Measurements from ENCODE around the gene COX4I2. TPM values are rescaled to one million over a fixed set of nuclear protein-coding genes. Genes with fewer than 3 reads are reported as not detected.

COX4I2 gene
- total RNA-seq, 3 donors from 2014 or later: 5.3 TPM; not detected in 2

DNA sequence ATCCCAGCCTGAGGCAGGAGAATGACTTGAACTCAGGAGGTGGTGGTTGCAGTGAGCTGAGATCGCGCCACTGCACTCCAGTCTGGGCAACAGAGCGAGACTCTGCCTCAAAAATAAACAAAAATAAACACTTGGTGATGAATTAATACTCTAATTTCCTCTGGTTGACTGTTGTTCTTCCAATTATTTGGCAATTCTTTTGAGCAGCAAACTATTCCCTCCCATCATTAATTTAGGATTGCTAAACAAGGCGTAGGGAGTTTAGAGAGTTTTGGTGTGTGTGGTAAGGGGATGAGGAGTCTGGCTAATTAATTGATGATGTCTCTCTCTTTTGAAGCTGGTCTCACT, 35.3 kb upstream of the COX4I2 start:
- Histone ChIP-seq H3K9me3 (no peaks in the 10 kb centered on the region), H3K27ac (peak overlapping the region in 1 of 2 donors; percentile 19), H3K36me3 (no peaks in the 10 kb centered on the region), H3K4me1 (peaks cover 5 to 6% of the 10 kb centered on the region in 2 donors), H3K4me3 (no peak overlapping the region), H3K27me3 (no peaks in the 10 kb centered on the region)
- TF ChIP-seq POLR2A (IDR thresholded peaks at IDR 0.05) (no peak), CTCF (IDR thresholded peaks at IDR 0.05) (no peak), POLR2AphosphoS5 (IDR thresholded peaks at IDR 0.05) (no peak)
- intact Hi-C loops (cut with DNase I; ENCODE audit: low total_unique reads): no loop called here
- no peak for DNase-seq (ENCODE audit: low spot score in 2 of 2)

- intact Hi-C loops (cut with DNase I; ENCODE audit: low total_unique reads): no loop called here
- Histone ChIP-seq H3K9me3 (no peaks in the 10 kb centered on the region), H3K4me1 (peaks cover 5 to 8% of the 10 kb centered on the region in 2 donors), H3K27ac (peak overlapping the region in 1 of 2 donors; percentile 19), H3K27me3 (no peaks in the 10 kb centered on the region), H3K36me3 (no peaks in the 10 kb centered on the region), H3K4me3 (no peak overlapping the region)
- no peak for DNase-seq (ENCODE audit: low spot score in 2 of 2)
- TF ChIP-seq CTCF (IDR thresholded peaks at IDR 0.05) (no peak), POLR2AphosphoS5 (IDR thresholded peaks at IDR 0.05) (no peak), POLR2A (IDR thresholded peaks at IDR 0.05) (no peak)
Measured at GRCh38 chr20:31602779-31603441, 34.8 kb upstream of the COX4I2 start.

DNA sequence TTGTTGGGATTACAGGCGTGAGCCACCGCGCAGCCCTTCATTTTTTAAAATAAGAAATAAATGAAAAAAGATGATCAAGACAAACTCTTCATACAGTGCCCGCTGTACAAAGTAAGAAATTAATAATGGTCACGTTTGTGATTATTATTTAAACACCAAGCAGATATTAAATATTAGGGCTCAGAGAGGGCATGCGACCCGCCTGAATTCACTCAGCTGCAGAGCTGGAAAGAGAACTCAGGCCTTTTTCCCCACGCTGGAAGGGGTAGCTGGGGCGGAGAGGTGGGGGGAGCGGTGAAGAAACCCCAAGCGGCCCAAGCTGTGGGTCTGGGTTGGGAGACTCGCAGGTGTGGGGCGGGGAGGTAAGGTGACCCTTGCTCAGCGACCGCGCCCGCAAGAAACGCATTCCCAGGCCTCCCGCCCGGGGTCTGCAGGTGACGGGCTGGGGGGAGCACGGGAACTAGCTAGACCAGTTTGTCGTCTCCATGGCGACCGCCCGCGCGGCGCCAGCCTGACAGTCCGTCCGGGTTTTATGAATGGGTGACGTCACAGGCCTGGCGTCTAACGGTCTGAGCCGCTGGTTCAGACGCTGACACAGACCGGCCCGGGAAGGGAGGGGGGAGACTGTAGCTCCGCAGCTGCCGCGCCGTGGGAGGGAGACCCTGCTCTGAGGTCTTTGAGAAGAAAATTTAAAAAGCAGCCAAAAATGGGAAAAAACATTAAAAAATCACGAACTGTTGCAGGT, 33.7 kb upstream of the COX4I2 start:
- no peaks in the 10 kb centered on the region for H3K36me3 ChIP-seq
- peak overlapping the region; percentile 73 to 91 (median 73) for H3K4me3 ChIP-seq
- peak; percentile 85 to 86 for DNase-seq (ENCODE audit: low spot score in 2 of 2)
- no peaks in the 10 kb centered on the region for H3K27me3 ChIP-seq
- TF ChIP-seq POLR2AphosphoS5 (IDR thresholded peaks at IDR 0.05) (peak; percentile 28 to 70 (median 59)), POLR2A (IDR thresholded peaks at IDR 0.05) (no peak), CTCF (IDR thresholded peaks at IDR 0.05) (no peak)
- H3K27ac ChIP-seq: peak overlapping the region; percentile 77 to 88
- intact Hi-C loops (cut with DNase I; ENCODE audit: low total_unique reads): no loop called here
- H3K9me3 ChIP-seq: no peaks in the 10 kb centered on the region
- peaks cover 5 to 19% of the 10 kb centered on the region in 2 donors for H3K4me1 ChIP-seq

DNA sequence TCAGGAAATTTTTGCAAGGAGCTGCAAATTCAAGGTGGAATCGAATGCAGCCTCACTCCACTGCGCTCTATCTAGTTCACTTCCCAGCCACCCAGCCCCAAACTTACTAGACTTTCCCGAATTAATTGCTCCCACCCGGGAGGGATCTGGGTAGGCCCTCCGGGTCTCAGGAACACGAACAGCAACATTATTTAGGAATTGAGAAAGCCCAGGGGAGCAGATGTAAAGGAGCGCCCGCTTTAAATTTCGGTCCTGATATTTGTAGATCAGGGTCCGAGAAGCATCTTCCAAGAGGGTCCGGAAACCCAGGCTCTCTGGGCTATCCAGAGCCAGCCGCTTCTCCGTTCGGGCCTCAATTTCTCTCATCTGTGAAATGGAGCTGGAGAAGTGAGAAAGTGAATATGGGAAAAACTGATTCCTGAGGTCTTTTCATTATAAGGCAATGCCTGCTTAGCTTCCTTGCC, 33.1 kb upstream of the COX4I2 start:
- intact Hi-C loops (cut with DNase I; ENCODE audit: low total_unique reads): loop anchor here (5.0 kb wide), 1 partner anchor 32 kb away; no protein-coding TSS in a partner anchor
- Histone ChIP-seq H3K36me3 (no peaks in the 10 kb centered on the region), H3K27me3 (no peaks in the 10 kb centered on the region), H3K4me1 (peaks cover 5 to 20% of the 10 kb centered on the region in 2 donors), H3K9me3 (no peaks in the 10 kb centered on the region), H3K27ac (peak overlapping the region; percentile 77 to 88), H3K4me3 (peak overlapping the region; percentile 73 to 91 (median 73))
- TF ChIP-seq POLR2A (IDR thresholded peaks at IDR 0.05) (no peak), CTCF (IDR thresholded peaks at IDR 0.05) (no peak), POLR2AphosphoS5 (IDR thresholded peaks at IDR 0.05) (no peak)
- no peak for DNase-seq (ENCODE audit: low spot score in 2 of 2)

Measured in breast epithelium (tissue), 4 donors.